Measurements from ENCODE around the gene HEATR5A.
"Not testable (repeated sequence)": the region's sequence is repeated elsewhere in the genome, so short reads cannot be mapped to it uniquely, and the experiment has no call there.

The HEATR5A gene

DNA sequence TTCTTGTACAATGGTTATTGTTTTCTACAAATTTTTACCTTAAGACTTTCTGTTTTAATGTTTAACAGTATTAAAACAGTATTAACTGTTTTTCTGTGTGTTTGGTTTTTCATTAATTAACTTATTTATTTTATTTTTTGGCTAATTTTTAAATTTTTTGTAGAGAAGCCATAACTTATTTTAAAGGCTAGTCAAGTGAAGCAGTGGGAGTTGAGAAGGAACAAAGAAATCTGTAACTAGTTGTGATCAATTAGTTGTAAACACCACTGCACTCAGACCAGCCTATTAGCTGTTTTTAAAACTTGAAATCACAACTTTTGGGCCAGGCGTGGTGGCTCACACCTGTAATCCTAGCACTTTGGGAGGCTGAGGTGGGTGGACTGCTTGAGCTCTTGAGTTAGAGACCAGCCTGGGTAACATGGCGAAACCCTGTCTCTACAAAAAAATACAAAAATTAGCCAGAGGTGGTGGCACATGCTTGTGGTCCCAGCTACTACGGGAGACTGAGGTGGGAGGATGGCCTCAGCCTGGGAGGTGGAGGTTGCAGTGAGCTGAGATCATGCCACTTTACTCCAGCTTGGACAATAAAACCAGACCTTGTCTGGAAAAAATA, 161.8 kb downstream of the HEATR5A start:
- no peak for DNase-seq (ENCODE audit: low read depth)
- no peak overlapping the region for H3K4me3 ChIP-seq (ENCODE audit: low read length)
- TF ChIP-seq, protein P1, sequence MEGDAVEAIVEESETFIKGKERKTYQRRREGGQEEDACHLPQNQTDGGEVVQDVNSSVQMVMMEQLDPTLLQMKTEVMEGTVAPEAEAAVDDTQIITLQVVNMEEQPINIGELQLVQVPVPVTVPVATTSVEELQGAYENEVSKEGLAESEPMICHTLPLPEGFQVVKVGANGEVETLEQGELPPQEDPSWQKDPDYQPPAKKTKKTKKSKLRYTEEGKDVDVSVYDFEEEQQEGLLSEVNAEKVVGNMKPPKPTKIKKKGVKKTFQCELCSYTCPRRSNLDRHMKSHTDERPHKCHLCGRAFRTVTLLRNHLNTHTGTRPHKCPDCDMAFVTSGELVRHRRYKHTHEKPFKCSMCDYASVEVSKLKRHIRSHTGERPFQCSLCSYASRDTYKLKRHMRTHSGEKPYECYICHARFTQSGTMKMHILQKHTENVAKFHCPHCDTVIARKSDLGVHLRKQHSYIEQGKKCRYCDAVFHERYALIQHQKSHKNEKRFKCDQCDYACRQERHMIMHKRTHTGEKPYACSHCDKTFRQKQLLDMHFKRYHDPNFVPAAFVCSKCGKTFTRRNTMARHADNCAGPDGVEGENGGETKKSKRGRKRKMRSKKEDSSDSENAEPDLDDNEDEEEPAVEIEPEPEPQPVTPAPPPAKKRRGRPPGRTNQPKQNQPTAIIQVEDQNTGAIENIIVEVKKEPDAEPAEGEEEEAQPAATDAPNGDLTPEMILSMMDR (IDR thresholded peaks at IDR 0.05; ENCODE audit: insufficient read depth, low read depth, low read length, missing control alignments): no peak

DNA sequence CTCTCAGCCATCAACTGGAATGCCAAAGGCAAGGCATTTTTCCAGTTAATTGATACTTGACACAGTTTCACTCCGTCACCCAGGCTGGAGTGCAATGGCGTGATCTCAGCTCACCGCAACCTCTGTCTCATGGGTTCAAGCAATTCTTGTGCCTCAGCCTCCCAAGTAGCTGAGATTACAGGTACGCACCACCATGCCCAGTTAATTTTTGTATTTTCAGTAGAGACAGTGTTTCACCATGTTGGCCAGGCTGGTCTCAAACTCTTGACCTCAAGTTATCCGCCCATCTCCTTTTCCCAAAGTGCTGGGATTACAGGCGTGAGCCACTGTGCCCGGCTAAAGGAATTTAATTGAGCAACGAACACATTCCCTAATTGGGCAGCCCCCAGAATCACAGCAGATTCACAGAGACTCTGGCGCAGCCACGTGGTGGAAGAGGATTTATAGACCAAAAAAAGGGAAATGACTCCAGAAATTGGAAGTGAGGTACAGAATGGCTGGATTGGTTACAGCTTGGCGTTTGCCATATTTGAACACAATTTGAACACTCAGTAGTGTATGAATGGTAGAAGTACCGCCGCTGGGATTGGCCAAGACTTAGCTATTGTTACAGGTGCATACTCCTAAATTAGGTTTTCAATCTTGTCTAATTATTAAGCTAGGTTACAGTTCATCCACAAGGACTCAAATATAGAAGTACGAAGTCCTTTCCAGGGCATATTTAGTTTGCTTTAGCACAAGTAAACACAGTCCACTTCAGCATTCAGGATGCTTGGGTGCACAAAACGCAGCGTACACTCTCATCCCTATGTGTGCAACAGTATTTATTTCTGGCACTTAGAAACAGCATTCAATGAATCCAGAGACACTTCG, 162.6 kb downstream of the HEATR5A start:
- H3K4me3 ChIP-seq (ENCODE audit: low read length); DNase-seq (ENCODE audit: low read depth): not testable (repeated sequence)

DNA sequence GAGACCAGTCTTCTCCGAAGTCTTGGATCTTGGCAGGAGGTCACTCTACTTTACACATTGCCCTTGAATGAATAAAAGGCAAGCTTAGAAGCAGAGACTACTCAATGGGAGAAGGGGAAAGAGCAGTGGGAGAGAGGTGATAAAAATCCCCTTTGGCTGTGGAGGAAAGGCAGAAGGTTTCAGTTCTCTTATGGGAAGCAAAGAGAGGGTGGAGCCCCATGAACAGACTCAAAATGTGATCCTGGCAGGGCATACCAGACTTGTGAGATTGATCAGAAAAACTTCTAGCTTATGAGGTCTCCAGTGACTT, 163.2 kb downstream of the HEATR5A start:
- DNase-seq (ENCODE audit: low read depth): no peak
- no peak overlapping the region for H3K4me3 ChIP-seq (ENCODE audit: low read length)
- TF ChIP-seq, protein P1 (IDR thresholded peaks at IDR 0.05; ENCODE audit: insufficient read depth, low read depth, low read length, missing control alignments): no peak

DNA sequence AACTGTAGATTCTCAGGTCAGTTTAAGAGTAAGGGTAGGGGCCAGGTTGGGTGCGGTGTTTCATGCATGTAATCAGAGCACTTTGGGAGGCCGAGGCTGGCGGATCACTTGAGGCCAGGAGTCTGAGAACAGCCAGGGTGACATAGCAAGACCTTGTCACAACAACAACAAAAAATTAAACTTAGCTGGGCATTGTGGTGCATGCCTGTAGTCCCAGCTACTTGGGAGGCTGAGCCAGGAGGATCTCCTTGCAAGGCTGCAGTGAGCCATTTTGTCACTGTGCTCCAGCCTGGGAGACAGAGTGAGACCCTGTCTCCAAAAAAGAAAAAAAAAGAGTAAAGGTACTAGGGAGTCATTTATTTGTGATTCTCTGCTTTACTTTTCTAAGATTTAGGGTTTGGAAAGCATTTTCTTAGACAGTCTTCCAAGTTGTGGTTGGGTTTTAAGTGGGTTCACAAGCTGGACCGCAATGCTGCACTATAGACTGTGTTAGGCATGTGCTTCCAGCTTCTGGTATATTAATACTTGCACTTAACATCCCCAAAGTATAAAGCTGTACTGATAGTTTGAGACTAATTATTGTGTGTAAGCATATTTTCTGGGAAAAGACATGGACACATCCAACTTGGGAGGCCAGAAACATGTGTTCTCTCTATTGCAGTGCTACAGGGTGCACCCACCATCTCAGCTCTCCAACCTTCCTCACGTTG, 163.7 kb downstream of the HEATR5A start:
- DNase-seq (ENCODE audit: low read depth): no peak
- TF ChIP-seq, protein P1 (IDR thresholded peaks at IDR 0.05; ENCODE audit: insufficient read depth, low read depth, low read length, missing control alignments): no peak
- H3K4me3 ChIP-seq (ENCODE audit: low read length): no peak overlapping the region

DNA sequence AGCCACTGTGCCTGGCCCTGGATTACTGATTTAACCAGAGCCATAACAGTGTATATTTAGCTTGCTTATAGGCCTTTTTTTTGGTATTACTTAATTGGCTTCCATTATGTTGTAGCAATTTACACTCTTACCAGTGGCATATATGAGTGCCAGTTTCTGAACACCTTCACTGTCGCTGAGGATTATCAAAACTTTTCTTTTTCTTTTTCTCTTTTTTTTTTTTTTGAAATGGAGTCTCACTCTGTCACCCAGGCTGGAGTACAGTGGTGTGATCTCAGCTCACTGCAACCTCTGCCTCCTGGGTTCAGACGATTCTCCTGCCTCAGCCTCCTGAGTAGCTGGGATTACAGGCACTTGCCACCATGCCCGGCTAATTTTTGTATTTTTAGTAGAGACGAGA, 164.4 kb downstream of the HEATR5A start:
- DNase-seq (ENCODE audit: low read depth); H3K4me3 ChIP-seq (ENCODE audit: low read length): not testable (repeated sequence)

DNA sequence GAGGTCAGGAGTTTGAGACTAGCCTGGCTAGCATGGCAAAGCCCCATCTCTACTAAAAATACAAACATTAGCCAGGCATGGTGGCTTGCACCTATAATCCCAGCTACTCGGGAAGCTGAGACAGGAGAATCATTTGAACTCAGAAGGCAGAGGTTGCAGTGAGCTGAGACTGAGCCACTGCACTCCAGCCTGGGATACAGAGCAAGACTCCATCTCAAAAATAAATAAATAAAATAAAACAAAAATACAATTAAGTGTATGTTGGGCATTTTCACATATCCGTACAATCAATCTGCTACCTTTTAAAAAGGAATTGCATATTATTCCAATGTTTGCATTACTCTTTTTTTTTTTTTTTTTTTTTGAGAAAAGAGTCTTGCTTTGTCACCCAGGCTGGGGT, 165.1 kb downstream of the HEATR5A start:
- TF ChIP-seq, protein P1 (IDR thresholded peaks at IDR 0.05; ENCODE audit: insufficient read depth, low read depth, low read length, missing control alignments): no peak
- no peak for DNase-seq (ENCODE audit: low read depth)
- no peak overlapping the region for H3K4me3 ChIP-seq (ENCODE audit: low read length)

DNA sequence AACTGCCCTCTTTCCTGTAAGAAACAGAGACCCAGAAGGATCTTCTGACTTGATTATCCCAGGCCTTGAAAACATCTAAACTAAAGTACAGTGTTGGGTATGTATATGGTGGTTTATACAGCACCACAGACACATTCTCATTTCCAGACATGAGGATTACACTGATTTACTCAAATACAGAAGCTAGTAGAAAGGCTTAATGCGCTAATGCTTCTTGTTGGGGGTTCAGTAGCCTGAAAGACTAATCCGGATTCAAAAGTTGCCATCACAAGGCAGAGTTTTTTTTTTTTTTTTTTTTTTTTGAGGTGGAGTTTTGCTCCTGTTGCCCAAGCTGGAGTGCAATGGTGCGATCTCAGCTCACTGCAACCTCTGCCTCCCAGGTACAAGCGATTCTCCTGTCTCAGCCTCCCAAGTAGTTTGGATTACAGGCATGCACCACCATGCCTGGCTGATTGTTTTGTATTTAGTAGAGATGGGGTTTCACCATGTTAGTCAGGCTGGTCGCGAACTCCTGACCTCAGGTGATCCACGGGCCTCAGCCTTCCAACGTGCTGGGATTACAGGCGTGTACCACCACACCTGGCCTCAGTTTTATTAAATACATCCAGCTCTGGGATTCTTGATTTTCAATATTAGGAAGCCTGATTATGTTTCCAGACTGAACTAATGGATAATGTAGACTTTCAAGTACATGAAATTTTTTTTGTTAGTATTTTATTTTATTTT, 166.4 kb downstream of the HEATR5A start:
- H3K4me3 ChIP-seq (ENCODE audit: low read length): no peak overlapping the region

More for the DNA sequence above, 166.4 kb downstream of the HEATR5A start:
- DNase-seq (ENCODE audit: low read depth): no peak
- TF ChIP-seq, protein P1 (IDR thresholded peaks at IDR 0.05; ENCODE audit: insufficient read depth, low read depth, low read length, missing control alignments): no peak
